IMR-90 (cell line): ENCODE measurements around the gene SLC7A6. TPM values are rescaled to one million over a fixed set of nuclear protein-coding genes. Genes with fewer than 3 reads are reported as not detected.

Source experiments
- ATAC-seq: fragments of 200-7000 bp; cut with Tn5 transposase; 2 replicates; pipeline ENCODE4 v1.9.1; 2020; ENCODE audit warnings: low read depth, mild to moderate bottlenecking, moderate library complexity
- BruUV-seq: library from RNA; stranded (reverse); fragments of 400-500 nt; replicated peaks from 2 replicates; lab custom pipeline; 2021; lab: Mats Ljungman, UMichigan
- CTCF ChIA-PET: fragments of 300-600 bp; formaldehyde crosslinking; extraction: SDS; loops from one replicate; lab custom pipeline; 2021; ENCODE audit warnings: antibody characterized with exemption; lab: Yijun Ruan, JAX
- POLR2A ChIA-PET: fragments of 300-600 bp; sonication (Branson Sonifier 250); formaldehyde crosslinking; loops from one replicate; lab custom pipeline; 2022; ENCODE audit warnings: antibody characterized with exemption; ENCODE audit not compliant: unreplicated experiment; lab: Charles Lee
- DNase-seq: peaks from one replicate; pipeline ENCODE4 v3.0.0; 2013
- H2AFZ ChIP-seq: replicated peaks from 2 replicates; pipeline ENCODE3; 2013; ENCODE audit warnings: low read length, mild to moderate bottlenecking; ENCODE audit not compliant: poor library complexity
- H2AK5ac ChIP-seq: 2 replicates; pipeline ENCODE4 v1.6.1; 2013; ENCODE audit warnings: low read depth, low read length, inconsistent platforms
- H2AK9ac ChIP-seq: replicated peaks from 2 replicates; pipeline ENCODE3; 2013; ENCODE audit warnings: mild to moderate bottlenecking, low read depth, low read length, moderate library complexity; ENCODE audit not compliant: poor library complexity
- H2BK120ac ChIP-seq: 2 replicates; pipeline ENCODE4 v1.6.1; 2013; ENCODE audit warnings: low read depth, low read length, inconsistent platforms
- H2BK15ac ChIP-seq: 3 replicates; pipeline ENCODE4 v1.6.1; 2013; ENCODE audit warnings: low read depth, low read length, inconsistent platforms
- H2BK20ac ChIP-seq: 2 replicates; pipeline ENCODE4 v1.6.1; 2013; ENCODE audit warnings: low read depth, mild to moderate bottlenecking, inconsistent platforms, low read length, moderate library complexity
- H2BK5ac ChIP-seq: 2 replicates; pipeline ENCODE4 v1.6.1; 2013; ENCODE audit warnings: mild to moderate bottlenecking, low read depth, low read length, inconsistent platforms; ENCODE audit not compliant: poor library complexity, severe bottlenecking
- H3K14ac ChIP-seq: replicated peaks from 2 replicates; pipeline ENCODE4 v1.6.1; 2013; ENCODE audit warnings: low read depth, low read length, inconsistent platforms
- H3K18ac ChIP-seq: 2 replicates; pipeline ENCODE4 v1.6.1; 2013; ENCODE audit warnings: low read depth, low read length, control low read depth
- H3K23ac ChIP-seq: 2 replicates; pipeline ENCODE4 v1.6.1; 2013; ENCODE audit warnings: low read depth, low read length, inconsistent platforms
- H3K27ac ChIP-seq: 2 replicates; pipeline ENCODE4 v1.5.1; 2013; ENCODE audit warnings: mild to moderate bottlenecking, control low read depth, low read length; ENCODE audit not compliant: insufficient read depth
- H3K27me3 ChIP-seq: 2 replicates; pipeline ENCODE4 v1.6.1; 2013; ENCODE audit warnings: low read length; ENCODE audit not compliant: control insufficient read depth, insufficient read depth
- H3K36me3 ChIP-seq: 2 replicates; pipeline ENCODE4 v1.6.1; 2013; ENCODE audit warnings: low read length, mixed read lengths; ENCODE audit not compliant: control insufficient read depth, insufficient read depth
- H3K4ac ChIP-seq: 2 replicates; pipeline ENCODE4 v1.6.1; 2013; ENCODE audit warnings: low read depth, low read length, inconsistent platforms
- H3K4me1 ChIP-seq: 2 replicates; pipeline ENCODE4 v1.6.1; 2013; ENCODE audit warnings: low read length, mixed read lengths; ENCODE audit not compliant: control insufficient read depth, insufficient read depth
- H3K4me2 ChIP-seq: 2 replicates; pipeline ENCODE4 v1.6.1; 2013; ENCODE audit warnings: low read depth, mild to moderate bottlenecking, control low read depth, low read length, moderate library complexity
- H3K4me3 ChIP-seq: 2 replicates; pipeline ENCODE4 v1.5.1; 2013; ENCODE audit warnings: low read depth, mild to moderate bottlenecking, control low read depth, low read length, moderate library complexity; ENCODE audit not compliant: insufficient read depth
- H3K56ac ChIP-seq: 2 replicates; pipeline ENCODE4 v1.6.1; 2013; ENCODE audit warnings: low read length, inconsistent platforms; ENCODE audit not compliant: insufficient read depth; ENCODE audit errors: extremely low read depth
- H3K79me1 ChIP-seq, 2 experiments: 2 replicates each; pipeline ENCODE4 v1.6.1; 2013; ENCODE audit warnings: low read length in 2 of 2, inconsistent platforms in 1 of 2, low read depth in 1 of 2
- H3K9ac ChIP-seq: 2 replicates; pipeline ENCODE4 v1.6.1; 2013; ENCODE audit warnings: low read depth, low read length, control low read depth
- H3K9me1 ChIP-seq: 2 replicates; pipeline ENCODE4 v1.6.1; 2013; ENCODE audit warnings: low read length, inconsistent platforms; ENCODE audit not compliant: insufficient read depth
- H3K9me3 ChIP-seq: 2 replicates; pipeline ENCODE4 v1.6.1; 2013; ENCODE audit warnings: low read length; ENCODE audit not compliant: control insufficient read depth, insufficient read depth
- H4K20me1 ChIP-seq: 2 replicates; pipeline ENCODE4 v1.6.1; 2013; ENCODE audit warnings: low read length, inconsistent platforms; ENCODE audit not compliant: insufficient read depth
- H4K5ac ChIP-seq: 2 replicates; pipeline ENCODE4 v1.6.1; 2013; ENCODE audit warnings: mild to moderate bottlenecking, low read depth, low read length, control low read depth
- H4K8ac ChIP-seq, 2 experiments: 2 replicates each; pipeline ENCODE4 v1.6.1; 2013; ENCODE audit warnings: low read depth in 2 of 2, low read length in 2 of 2, control low read depth in 1 of 2, inconsistent platforms in 1 of 2
- H4K91ac ChIP-seq: 2 replicates; pipeline ENCODE4 v1.6.1; 2013; ENCODE audit warnings: low read depth, low read length, inconsistent platforms; ENCODE audit not compliant: insufficient read depth
- BHLHE40 ChIP-seq: fragments of 150-350 bp; IDR thresholded peaks from 2 replicates; pipeline ENCODE4 v1.6.1; 2016; ENCODE audit warnings: mild to moderate bottlenecking, low read depth, low read length
- CEBPB ChIP-seq: IDR thresholded peaks from 2 replicates; pipeline ENCODE4 v1.6.1; 2012; ENCODE audit warnings: low read depth, low read length, improper control_type of control experiment
- CHD1 ChIP-seq: IDR thresholded peaks from 2 replicates; pipeline ENCODE4 v1.6.1; 2012; ENCODE audit warnings: low read depth, low read length, improper control_type of control experiment
- FOS ChIP-seq: fragments of 150-350 bp; IDR thresholded peaks from 2 replicates; pipeline ENCODE4 v1.6.1; 2016; ENCODE audit warnings: low read depth, low read length
- MAFK ChIP-seq: IDR thresholded peaks from 2 replicates; pipeline ENCODE4 v1.6.1; 2012; ENCODE audit warnings: low read depth, low read length, improper control_type of control experiment
- MAZ ChIP-seq: IDR thresholded peaks from 2 replicates; pipeline ENCODE4 v1.6.1; 2012; ENCODE audit warnings: low read depth, mild to moderate bottlenecking, low read length, improper control_type of control experiment, moderate library complexity, borderline replicate concordance
- MXI1 ChIP-seq: IDR thresholded peaks from 2 replicates; pipeline ENCODE4 v1.6.1; 2012; ENCODE audit warnings: low read depth, mild to moderate bottlenecking, low read length, moderate library complexity, borderline replicate concordance
- NFE2L2 ChIP-seq: fragments of 150-350 bp; IDR thresholded peaks from 2 replicates; pipeline ENCODE4 v1.6.1; 2016; ENCODE audit warnings: low read depth, mild to moderate bottlenecking, low read length
- POLR2A ChIP-seq: IDR thresholded peaks from 2 replicates; pipeline ENCODE4 v1.6.1; 2012; ENCODE audit warnings: mild to moderate bottlenecking, low read depth, low read length
- RAD21 ChIP-seq: IDR thresholded peaks from 2 replicates; pipeline ENCODE4 v1.6.1; 2012; ENCODE audit warnings: low read length, improper control_type of control experiment
- RCOR1 ChIP-seq: IDR thresholded peaks from 2 replicates; pipeline ENCODE4 v1.6.1; 2012; ENCODE audit warnings: mild to moderate bottlenecking, low read length, improper control_type of control experiment; ENCODE audit not compliant: insufficient replicate concordance
- RFX5 ChIP-seq: IDR thresholded peaks from 2 replicates; pipeline ENCODE4 v1.8.0; 2012; ENCODE audit warnings: low read depth, mild to moderate bottlenecking, low read length, moderate library complexity
- SMC3 ChIP-seq: fragments of 150-350 bp; IDR thresholded peaks from 2 replicates; pipeline ENCODE4 v1.6.1; 2016; ENCODE audit warnings: low read depth, mild to moderate bottlenecking, antibody characterized with exemption, low read length, moderate library complexity
- WGBS, 2 experiments: methylation state at CpG; one replicate each; pipeline versions ENCODE4 v1.1.5 to v1.1.7; 2013; ENCODE audit warnings: missing lambda C conversion rate in 2 of 2; ENCODE audit not compliant: insufficient read length in 1 of 2; ENCODE audit errors: extremely low coverage in 2 of 2; 5-methylcytosine and 5-hydroxymethylcytosine counted together
- dilution Hi-C: fragments of 300-500 bp; cut with HindIII; formaldehyde crosslinking; loops from one replicate; pipeline ENCODE4 v1.14.3; 2018; ENCODE audit warnings: low sequenced_read_pairs; ENCODE audit not compliant: unreplicated experiment
- in situ Hi-C: fragments of 300-500 bp; cut with MboI; formaldehyde crosslinking; loops from 3 replicates; pipeline ENCODE4 v1.14.3; 2019; ENCODE audit warnings: low sequenced_read_pairs, inconsistent platforms, mixed read lengths
- intact Hi-C: fragments of 100-400 bp; cut with micrococcal nuclease; formaldehyde crosslinking; loops from 2 replicates; pipeline ENCODE4 v1.10.0; 2022
- polyA plus RNA-seq, 3 experiments: library from polyadenylated mRNA; depleted of rRNA; stranded (reverse); fragments of >200 nt; gene quantifications; 2 replicates each; pipeline ENCODE4 v1.2.3, GENCODE V29; 2012; ENCODE audit warnings: low replicate concordance in 1 of 3
- total RNA-seq: library from RNA; depleted of rRNA; stranded (reverse); fragments of >200 nt; gene quantifications from 2 replicates; pipeline ENCODE4 v1.2.3, GENCODE V29; 2012
- TF ChIP-seq, protein P1 (sequence below): fragments of 150-350 bp; IDR thresholded peaks from 2 replicates; pipeline ENCODE4 v1.6.1; 2017; ENCODE audit warnings: mild to moderate bottlenecking, antibody characterized with exemption, low read length, low read depth
- TF ChIP-seq, protein P2 (sequence below): fragments of 150-350 bp; IDR thresholded peaks from 2 replicates; pipeline ENCODE4 v1.6.1; 2016; ENCODE audit warnings: low read depth, mild to moderate bottlenecking, low read length, moderate library complexity, borderline replicate concordance
- TF ChIP-seq, protein P3 (sequence below): conservative IDR thresholded peaks from 2 replicates; pipeline ENCODE4 v1.5.1; 2012; ENCODE audit warnings: mild to moderate bottlenecking, low read depth, low read length, improper control_type of control experiment

SLC7A6 gene
- total and polyA plus RNA-seq, 2 of the 4 experiments (the other 2 are of a cell fraction), result 29.4 to 36.1 TPM

DNA sequence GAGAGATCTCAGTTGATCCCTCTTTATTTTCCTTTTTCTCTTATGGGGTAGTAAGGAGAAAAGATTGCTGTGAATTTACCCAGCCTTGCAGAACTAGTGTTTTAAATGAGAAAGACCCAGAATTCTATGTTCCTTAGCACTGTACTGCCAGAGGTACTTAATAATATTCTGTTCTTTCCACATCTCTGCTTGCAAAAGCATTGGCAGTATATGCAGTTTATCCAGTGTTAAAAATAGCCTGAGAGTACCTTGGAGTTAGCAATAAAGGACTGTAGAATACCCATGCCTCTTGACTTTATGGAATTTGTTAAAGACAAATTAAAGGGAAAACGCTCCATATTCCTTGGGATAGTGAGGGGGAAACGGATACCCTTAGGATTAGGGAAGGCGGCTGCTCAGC, 11.9 kb downstream of the SLC7A6 start:
- Histone ChIP-seq H2BK5ac (no peak overlapping the region), H3K9me3 (no peaks in the 10 kb centered on the region), H3K56ac (no peak overlapping the region), H3K9me1 (peaks cover 11% of the 10 kb centered on the region; the same call in 1 of the 2 replicates), H2AFZ (no peak overlapping the region), H4K8ac (no peak overlapping the region), H3K79me1 (peaks cover 16 to 70% of the 10 kb centered on the region in 2 experiments; a peak in 3 of 4 replicates), H3K23ac (no peak overlapping the region), H3K4me2 (no peak overlapping the region), H3K14ac (no peak overlapping the region), H3K4me3 (no peak overlapping the region), H2BK120ac (no peak overlapping the region), H2AK5ac (no peak overlapping the region), H3K4ac (no peak overlapping the region), H3K36me3 (peaks cover 31% of the 10 kb centered on the region), H4K20me1 (peaks cover 55% of the 10 kb centered on the region), H2BK20ac (no peak overlapping the region), H3K9ac (no peak overlapping the region), H3K4me1 (peaks cover 2% of the 10 kb centered on the region; the same call in 1 of the 2 replicates), H4K91ac (no peak overlapping the region), H2BK15ac (no peak overlapping the region), H2AK9ac (no peak overlapping the region), H4K5ac (no peak overlapping the region), H3K18ac (no peak overlapping the region), H3K27ac (no peak overlapping the region), H3K27me3 (no peaks in the 10 kb centered on the region)
- DNase-seq, result no peak
- CTCF ChIA-PET, result interaction anchor here (0.7 to 0.9 kb wide), 2 partner anchors 12 to 44 kb away, joined by 4 to 5 read pairs; partner anchors contain the start of gene SLC7A6
- WGBS, 2 experiments, result no CpG with 5 or more reads among the region's 3 CpGs
- no TSS peak for BruUV-seq
- dilution Hi-C loops (no loop called here), intact Hi-C loops (no loop called here), in situ Hi-C loops (no loop called here)
- TF ChIP-seq CEBPB (no peak), MAZ (no peak), BHLHE40 (no peak), RFX5 (no peak), RAD21 (no peak), RCOR1 (no peak), CHD1 (no peak), POLR2A (no peak), NFE2L2 (no peak), SMC3 (no peak), FOS (no peak), MAFK (no peak), MXI1 (no peak)
- TF ChIP-seq, protein P1, sequence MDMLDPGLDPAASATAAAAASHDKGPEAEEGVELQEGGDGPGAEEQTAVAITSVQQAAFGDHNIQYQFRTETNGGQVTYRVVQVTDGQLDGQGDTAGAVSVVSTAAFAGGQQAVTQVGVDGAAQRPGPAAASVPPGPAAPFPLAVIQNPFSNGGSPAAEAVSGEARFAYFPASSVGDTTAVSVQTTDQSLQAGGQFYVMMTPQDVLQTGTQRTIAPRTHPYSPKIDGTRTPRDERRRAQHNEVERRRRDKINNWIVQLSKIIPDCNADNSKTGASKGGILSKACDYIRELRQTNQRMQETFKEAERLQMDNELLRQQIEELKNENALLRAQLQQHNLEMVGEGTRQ, result no peak
- TF ChIP-seq, protein P2, sequence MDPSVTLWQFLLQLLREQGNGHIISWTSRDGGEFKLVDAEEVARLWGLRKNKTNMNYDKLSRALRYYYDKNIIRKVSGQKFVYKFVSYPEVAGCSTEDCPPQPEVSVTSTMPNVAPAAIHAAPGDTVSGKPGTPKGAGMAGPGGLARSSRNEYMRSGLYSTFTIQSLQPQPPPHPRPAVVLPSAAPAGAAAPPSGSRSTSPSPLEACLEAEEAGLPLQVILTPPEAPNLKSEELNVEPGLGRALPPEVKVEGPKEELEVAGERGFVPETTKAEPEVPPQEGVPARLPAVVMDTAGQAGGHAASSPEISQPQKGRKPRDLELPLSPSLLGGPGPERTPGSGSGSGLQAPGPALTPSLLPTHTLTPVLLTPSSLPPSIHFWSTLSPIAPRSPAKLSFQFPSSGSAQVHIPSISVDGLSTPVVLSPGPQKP, result no peak
- TF ChIP-seq, protein P3, sequence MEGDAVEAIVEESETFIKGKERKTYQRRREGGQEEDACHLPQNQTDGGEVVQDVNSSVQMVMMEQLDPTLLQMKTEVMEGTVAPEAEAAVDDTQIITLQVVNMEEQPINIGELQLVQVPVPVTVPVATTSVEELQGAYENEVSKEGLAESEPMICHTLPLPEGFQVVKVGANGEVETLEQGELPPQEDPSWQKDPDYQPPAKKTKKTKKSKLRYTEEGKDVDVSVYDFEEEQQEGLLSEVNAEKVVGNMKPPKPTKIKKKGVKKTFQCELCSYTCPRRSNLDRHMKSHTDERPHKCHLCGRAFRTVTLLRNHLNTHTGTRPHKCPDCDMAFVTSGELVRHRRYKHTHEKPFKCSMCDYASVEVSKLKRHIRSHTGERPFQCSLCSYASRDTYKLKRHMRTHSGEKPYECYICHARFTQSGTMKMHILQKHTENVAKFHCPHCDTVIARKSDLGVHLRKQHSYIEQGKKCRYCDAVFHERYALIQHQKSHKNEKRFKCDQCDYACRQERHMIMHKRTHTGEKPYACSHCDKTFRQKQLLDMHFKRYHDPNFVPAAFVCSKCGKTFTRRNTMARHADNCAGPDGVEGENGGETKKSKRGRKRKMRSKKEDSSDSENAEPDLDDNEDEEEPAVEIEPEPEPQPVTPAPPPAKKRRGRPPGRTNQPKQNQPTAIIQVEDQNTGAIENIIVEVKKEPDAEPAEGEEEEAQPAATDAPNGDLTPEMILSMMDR, result no peak
- ATAC-seq, result no peak
- POLR2A ChIA-PET, result no interaction called here
